Endothelial cell of umbilical vein (primary cell): Measurements from ENCODE around the gene ARL3. TPM values are rescaled to one million over a fixed set of nuclear protein-coding genes. Genes with fewer than 3 reads are reported as not detected.
"Not testable (repeated sequence)": the region's sequence is repeated elsewhere in the genome, so short reads cannot be mapped to it uniquely, and the experiment has no call there.

ENCODE experiments used
- BruUV-seq: library from RNA; stranded (reverse); fragments of 400-500 nt; replicated peaks from 2 replicates; lab custom pipeline; 2021; lab: Mats Ljungman, UMichigan
- CTCF ChIA-PET: fragments of 300-600, 350-600 bp; sonication (Branson Sonifier 250); formaldehyde crosslinking; loops from one replicate; lab custom pipeline; 2021; ENCODE audit warnings: antibody characterized with exemption, inconsistent platforms; lab: Charles Lee
- POLR2A ChIA-PET: fragments of 300-600, 350-600 bp; sonication (Branson Sonifier 250); formaldehyde crosslinking; loops from one replicate; lab custom pipeline; 2021; ENCODE audit warnings: antibody characterized with exemption, inconsistent platforms; lab: Charles Lee
- DNase-seq: peaks from one replicate; pipeline ENCODE4 v3.0.0-alpha.2; 2011; ENCODE audit warnings: low read depth, low spot score
- FAIRE-seq: peaks from 2 replicates; lab custom pipeline; 2011; peaks lifted over from hg19 to GRCh38; lab: Jason Lieb, UNC
- H2AFZ ChIP-seq: 2 replicates; pipeline ENCODE4 v1.6.0; 2012; ENCODE audit warnings: low read depth, low read length, control low read depth, inconsistent platforms
- H3K27ac ChIP-seq: 2 replicates; pipeline ENCODE4 v1.5.1; 2011; ENCODE audit warnings: low read depth, mild to moderate bottlenecking, control low read depth, low read length, moderate library complexity; ENCODE audit not compliant: insufficient read depth
- H3K27me3 ChIP-seq, 2 experiments: 2 replicates each; pipeline versions ENCODE4 v1.6.0 to v1.6.1; 2011; ENCODE audit warnings: low read length in 2 of 2, mixed read lengths in 1 of 2; ENCODE audit not compliant: control insufficient read depth in 2 of 2, insufficient read depth in 2 of 2
- H3K36me3 ChIP-seq, 2 experiments: 2 replicates in 1 of 2; 3 replicates in 1 of 2; pipeline ENCODE4 v1.5.1; 2011; ENCODE audit warnings: low read length in 2 of 2, mild to moderate bottlenecking in 1 of 2, moderate library complexity in 1 of 2; ENCODE audit not compliant: control insufficient read depth in 2 of 2, insufficient read depth in 2 of 2; ENCODE audit errors: extremely low read depth in 1 of 2
- H3K4me1 ChIP-seq: 3 replicates; pipeline ENCODE4 v1.5.1; 2011; ENCODE audit warnings: mild to moderate bottlenecking, low read length; ENCODE audit not compliant: control insufficient read depth, insufficient read depth; ENCODE audit errors: extremely low read depth
- H3K4me2 ChIP-seq: 2 replicates; pipeline ENCODE4 v1.6.1; 2011; ENCODE audit warnings: low read length, control low read depth, mixed read lengths; ENCODE audit not compliant: insufficient read depth
- H3K4me3 ChIP-seq, 3 experiments: fragments of 200-600 bp in 1 of 3; sonication (generic), shearing (Covaris generic) in 1 of 3; replicated peaks in 1 of 3; 2 replicates each; pipeline ENCODE4 v1.5.1; 2011 to 2016; ENCODE audit warnings: control low read depth in 3 of 3, low read length in 3 of 3, mild to moderate bottlenecking in 2 of 3, inconsistent platforms in 1 of 3, low read depth in 1 of 3, moderate library complexity in 1 of 3; ENCODE audit not compliant: insufficient read depth in 1 of 3
- H3K79me2 ChIP-seq: 2 replicates; pipeline ENCODE4 v1.6.0; 2012; ENCODE audit warnings: low read length, inconsistent platforms; ENCODE audit not compliant: control insufficient read depth, insufficient read depth
- H3K9ac ChIP-seq: replicated peaks from 2 replicates; pipeline ENCODE3; 2011; ENCODE audit warnings: low read length, control low read depth; ENCODE audit not compliant: insufficient read depth; ENCODE audit errors: extremely low read depth
- H3K9me1 ChIP-seq: replicated peaks from 3 replicates; pipeline ENCODE4 v1.6.0; 2011; ENCODE audit warnings: mild to moderate bottlenecking, low read length; ENCODE audit not compliant: control insufficient read depth, insufficient read depth; ENCODE audit errors: extremely low read depth
- H3K9me3 ChIP-seq: replicated peaks from 2 replicates; pipeline ENCODE4 v1.5.1; 2012; ENCODE audit warnings: low read length, inconsistent platforms; ENCODE audit not compliant: control insufficient read depth, insufficient read depth
- H4K20me1 ChIP-seq: replicated peaks from 2 replicates; pipeline ENCODE3; 2011; ENCODE audit warnings: mild to moderate bottlenecking, low read length; ENCODE audit not compliant: control insufficient read depth, insufficient read depth; ENCODE audit errors: extremely low read depth
- POLR2A ChIP-seq: IDR thresholded peaks from 2 replicates; pipeline ENCODE4 v1.6.1; 2012; ENCODE audit warnings: low read depth, mild to moderate bottlenecking, control low read depth, low read length
- dilution Hi-C: fragments of 300-500 bp; cut with MboI; formaldehyde crosslinking; loops from one replicate; pipeline ENCODE4 v1.15.0; 2019; ENCODE audit warnings: low sequenced_read_pairs; ENCODE audit not compliant: extremely low pct_ligation_motif_present
- intact Hi-C: fragments of 100-400 bp; cut with micrococcal nuclease; formaldehyde crosslinking; loops from one replicate; pipeline ENCODE4 v1.10.0; 2022
- polyA plus RNA-seq, 4 experiments: library from polyadenylated mRNA; depleted of rRNA in 3 of 4; stranded (reverse) in 3 of 4; unstranded in 1 of 4; fragments of >200 nt; gene quantifications; 2 replicates each; pipeline versions ENCODE4 v1.2.1 to v1.2.3, GENCODE V29; 2011 to 2012; ENCODE audit warnings: missing spikeins in 1 of 4
- total RNA-seq: library from RNA; stranded (reverse); gene quantifications from 2 replicates; pipeline ENCODE4 v1.2.3, GENCODE V29; 2021

ARL3 gene
- total and polyA plus RNA-seq, 2 donors (not counting 3 experiments of a cell fraction or from before 2014, with no cell fraction given) = 6.6 to 11.0 TPM

GRCh38 chr10:102759497-102760210 is 45.5 kb upstream of the ARL3 start:
- H3K79me2 ChIP-seq = peaks cover 6% of the 10 kb centered on the region
- intact Hi-C loops = no loop called here

GRCh38 chr10:102758933-102759262 is 44.7 kb upstream of the ARL3 start:
- H3K9me3 ChIP-seq, H3K4me3 ChIP-seq, DNase-seq, H3K9ac ChIP-seq, H3K27ac ChIP-seq, POLR2A ChIA-PET, H2AFZ ChIP-seq, intact Hi-C loops, H3K4me1 ChIP-seq, FAIRE-seq, H4K20me1 ChIP-seq, H3K9me1 ChIP-seq, H3K4me2 ChIP-seq, H3K27me3 ChIP-seq, H3K36me3 ChIP-seq, dilution Hi-C loops, BruUV-seq: not testable (repeated sequence)
- H3K79me2 ChIP-seq = peaks cover 12% of the 10 kb centered on the region
- CTCF ChIA-PET = interaction anchor here (1.1 to 1.5 kb wide), 2 partner anchors 44 to 57 kb away, joined by 3 to 5 read pairs; no protein-coding TSS in a partner anchor

More at GRCh38 chr10:102759497-102760210, 45.5 kb upstream of the ARL3 start:
- Histone ChIP-seq H3K27me3 (no peaks in the 10 kb centered on the region), H3K9me1 (no peaks in the 10 kb centered on the region), H3K4me2 (no peak overlapping the region), H3K27ac (no peak overlapping the region), H3K36me3 (no peaks in the 10 kb centered on the region), H3K4me1 (peaks cover 7% of the 10 kb centered on the region), H3K4me3 (no peak overlapping the region), H2AFZ (no peak overlapping the region), H3K9me3 (no peaks in the 10 kb centered on the region), H4K20me1 (no peaks in the 10 kb centered on the region), H3K9ac (no peak overlapping the region)
- POLR2A ChIA-PET = no interaction called here
- FAIRE-seq = no peak
- DNase-seq = no peak
- BruUV-seq = no TSS peak
- no peak for TF ChIP-seq POLR2A
- dilution Hi-C loops = no loop called here
- CTCF ChIA-PET = interaction anchor here (1.1 to 1.5 kb wide), 3 partner anchors 8 to 56 kb away, joined by 3 to 5 read pairs (median 3); no protein-coding TSS in a partner anchor
